ENCODE results near the gene TOM1L1.

DNA sequence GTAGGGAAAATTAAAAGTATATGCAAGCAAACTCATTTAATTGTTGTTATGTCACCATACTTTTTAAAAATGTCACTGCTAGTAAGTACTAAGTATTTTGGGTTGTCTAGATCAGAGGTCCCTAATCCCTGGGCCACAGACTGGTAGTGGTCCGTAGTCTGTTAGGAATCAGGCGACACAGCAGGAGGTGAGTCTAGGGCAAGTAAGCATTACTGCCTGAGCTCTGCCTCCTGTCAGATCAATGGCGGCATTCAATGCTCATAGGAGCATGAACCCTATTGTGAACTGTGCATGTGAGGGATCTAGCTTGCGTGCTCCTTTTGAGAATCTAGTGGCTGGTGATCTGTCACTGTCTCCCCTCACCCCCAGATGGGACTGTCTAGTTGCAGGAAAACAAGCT, 89.5 kb downstream of the TOM1L1 start:
- TF ChIP-seq, protein P1, sequence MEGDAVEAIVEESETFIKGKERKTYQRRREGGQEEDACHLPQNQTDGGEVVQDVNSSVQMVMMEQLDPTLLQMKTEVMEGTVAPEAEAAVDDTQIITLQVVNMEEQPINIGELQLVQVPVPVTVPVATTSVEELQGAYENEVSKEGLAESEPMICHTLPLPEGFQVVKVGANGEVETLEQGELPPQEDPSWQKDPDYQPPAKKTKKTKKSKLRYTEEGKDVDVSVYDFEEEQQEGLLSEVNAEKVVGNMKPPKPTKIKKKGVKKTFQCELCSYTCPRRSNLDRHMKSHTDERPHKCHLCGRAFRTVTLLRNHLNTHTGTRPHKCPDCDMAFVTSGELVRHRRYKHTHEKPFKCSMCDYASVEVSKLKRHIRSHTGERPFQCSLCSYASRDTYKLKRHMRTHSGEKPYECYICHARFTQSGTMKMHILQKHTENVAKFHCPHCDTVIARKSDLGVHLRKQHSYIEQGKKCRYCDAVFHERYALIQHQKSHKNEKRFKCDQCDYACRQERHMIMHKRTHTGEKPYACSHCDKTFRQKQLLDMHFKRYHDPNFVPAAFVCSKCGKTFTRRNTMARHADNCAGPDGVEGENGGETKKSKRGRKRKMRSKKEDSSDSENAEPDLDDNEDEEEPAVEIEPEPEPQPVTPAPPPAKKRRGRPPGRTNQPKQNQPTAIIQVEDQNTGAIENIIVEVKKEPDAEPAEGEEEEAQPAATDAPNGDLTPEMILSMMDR (IDR thresholded peaks at IDR 0.05): no peak
- TF ChIP-seq POLR2A (IDR thresholded peaks at IDR 0.05): no peak
